GM19023 (cell line): ENCODE data around the gene CENPH.
A peak's percentile ranks its signal among the peaks of the same experiment; 100 is the strongest.
"Not testable (repeated sequence)": the region's sequence is repeated elsewhere in the genome, so short reads cannot be mapped to it uniquely, and the experiment has no call there.

Experiments used
- ATAC-seq: cut with Tn5 transposase; IDR thresholded peaks from one replicate; pipeline ENCODE4 v1.9.1; 2021; ENCODE audit warnings: mild to moderate bottlenecking, moderate library complexity; ENCODE audit not compliant: unreplicated experiment

Gene CENPH, protein sequence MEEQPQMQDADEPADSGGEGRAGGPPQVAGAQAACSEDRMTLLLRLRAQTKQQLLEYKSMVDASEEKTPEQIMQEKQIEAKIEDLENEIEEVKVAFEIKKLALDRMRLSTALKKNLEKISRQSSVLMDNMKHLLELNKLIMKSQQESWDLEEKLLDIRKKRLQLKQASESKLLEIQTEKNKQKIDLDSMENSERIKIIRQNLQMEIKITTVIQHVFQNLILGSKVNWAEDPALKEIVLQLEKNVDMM

GRCh38 chr5:69189162-69190086 is at the start of gene CENPH:
CENPH (plus strand) TSS chr5:69189583; CDS start chr5:69189635, 52 bp downstream.
- peak; percentile 96 for ATAC-seq

- ATAC-seq = not testable (repeated sequence)
Measured at GRCh38 chr5:69140239-69140638, 49.1 kb upstream of the CENPH start.

- ATAC-seq = no peak
Measured at GRCh38 chr5:69140827-69141226, 48.6 kb upstream of the CENPH start.

DNA sequence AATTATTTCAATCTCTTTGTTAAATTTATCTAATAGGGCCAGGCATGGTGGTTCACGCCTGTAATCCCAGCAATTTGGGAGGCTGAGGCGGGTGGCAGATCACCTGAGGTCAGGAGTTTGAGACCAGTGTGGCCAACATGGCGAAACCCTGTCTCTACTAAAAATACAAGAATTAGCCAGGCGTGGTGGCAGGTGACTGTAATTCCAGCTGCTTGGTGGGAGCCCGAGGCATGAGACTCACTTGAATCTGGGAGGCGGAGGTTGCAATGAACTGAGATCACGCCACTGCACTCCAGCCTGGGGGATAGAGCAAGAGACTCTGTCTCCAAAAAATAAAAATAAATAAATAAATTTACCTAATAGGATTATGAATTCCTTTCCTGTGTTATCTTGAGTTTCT is 40.8 kb upstream of the CENPH start:
- ATAC-seq = not testable (repeated sequence)

DNA sequence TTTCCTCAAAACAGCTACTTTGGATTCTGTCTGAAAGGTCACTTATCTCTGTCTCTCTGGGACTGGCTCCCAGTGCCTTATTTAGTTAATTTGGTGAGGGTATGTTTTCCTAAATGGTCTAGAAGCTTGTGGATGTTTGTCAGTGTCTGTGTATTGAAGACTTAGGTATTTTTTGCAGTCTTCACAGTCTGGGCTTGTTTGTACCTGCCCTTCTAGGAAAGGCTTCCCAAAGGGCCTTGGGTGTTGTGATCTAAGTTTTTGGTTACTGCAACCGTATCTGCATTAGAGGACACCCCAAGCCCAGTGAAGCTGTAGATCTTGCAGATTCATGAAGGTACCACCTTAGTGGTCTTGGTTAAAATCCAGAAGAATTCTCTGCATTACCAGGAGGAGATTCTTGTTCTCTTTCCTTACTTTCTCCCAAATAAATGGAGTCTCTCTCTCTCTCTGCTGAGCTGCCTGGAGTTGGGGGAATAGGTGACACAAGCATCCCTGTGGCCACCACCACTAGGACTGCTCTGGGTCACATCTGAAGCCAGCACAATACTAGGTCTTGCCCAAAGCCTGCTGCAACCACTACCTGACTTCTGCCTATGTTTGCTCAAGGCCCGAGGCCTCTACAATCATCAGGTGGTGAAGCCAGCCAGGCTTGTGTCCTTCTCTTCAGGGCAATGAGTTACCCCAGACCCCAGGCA is 40.3 kb upstream of the CENPH start:
- ATAC-seq = no peak

- ATAC-seq = no peak
Measured at GRCh38 chr5:69149676-69150010, 39.7 kb upstream of the CENPH start.

GRCh38 chr5:69152731-69153130 is 36.7 kb upstream of the CENPH start:
- ATAC-seq = no peak

DNA sequence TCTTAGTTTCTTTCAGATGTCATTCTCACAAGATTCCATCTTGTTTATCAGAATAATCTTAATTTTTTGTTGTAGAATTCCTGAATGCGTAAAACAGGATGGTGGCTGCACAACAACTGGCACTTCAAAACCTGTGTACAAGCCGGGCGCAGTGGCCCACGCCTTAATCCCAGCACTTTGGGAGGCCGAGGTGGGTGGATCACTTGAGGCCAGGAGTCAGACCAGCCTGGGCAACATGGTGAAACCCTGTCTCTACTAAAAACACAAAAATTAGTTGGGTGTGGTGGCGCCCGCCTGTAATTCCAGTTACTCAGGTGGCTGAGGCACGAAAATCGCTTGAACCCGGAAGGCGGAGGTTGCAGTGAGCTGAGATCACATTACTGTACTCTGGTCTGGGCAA is 32.9 kb upstream of the CENPH start:
- no peak for ATAC-seq

- no peak for ATAC-seq
Measured at GRCh38 chr5:69158039-69158438, 31.3 kb upstream of the CENPH start.

- ATAC-seq = no peak
Measured at GRCh38 chr5:69160651-69161050, 28.7 kb upstream of the CENPH start.

- peak; percentile 100 for ATAC-seq
Measured at GRCh38 chr5:69166686-69167492, 22.5 kb upstream of the CENPH start, which contains the start of gene CCNB1. CCNB1 (plus strand) TSS chr5:69167150; CDS start chr5:69167263, 113 bp downstream.

DNA sequence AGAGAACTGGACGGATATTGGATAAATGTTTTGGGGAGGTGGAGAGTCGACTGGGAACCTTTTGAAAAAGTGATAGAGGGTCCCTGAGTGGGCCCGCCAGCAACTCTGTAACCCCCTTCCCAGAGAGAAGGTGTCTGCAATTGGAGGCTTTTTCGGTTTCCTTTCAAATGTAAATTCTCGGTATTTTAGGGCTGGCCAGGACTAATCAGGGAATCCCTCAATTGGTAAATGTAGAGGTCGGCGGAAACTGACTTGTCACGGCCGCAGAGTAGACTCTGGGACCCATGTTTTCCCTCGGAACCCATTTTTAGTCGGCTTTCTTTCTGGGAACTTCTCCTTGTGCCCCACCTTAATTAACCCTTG is 21.9 kb upstream of the CENPH start:
- ATAC-seq = no peak

GRCh38 chr5:69167929-69168328 is 21.5 kb upstream of the CENPH start:
- no peak for ATAC-seq

DNA sequence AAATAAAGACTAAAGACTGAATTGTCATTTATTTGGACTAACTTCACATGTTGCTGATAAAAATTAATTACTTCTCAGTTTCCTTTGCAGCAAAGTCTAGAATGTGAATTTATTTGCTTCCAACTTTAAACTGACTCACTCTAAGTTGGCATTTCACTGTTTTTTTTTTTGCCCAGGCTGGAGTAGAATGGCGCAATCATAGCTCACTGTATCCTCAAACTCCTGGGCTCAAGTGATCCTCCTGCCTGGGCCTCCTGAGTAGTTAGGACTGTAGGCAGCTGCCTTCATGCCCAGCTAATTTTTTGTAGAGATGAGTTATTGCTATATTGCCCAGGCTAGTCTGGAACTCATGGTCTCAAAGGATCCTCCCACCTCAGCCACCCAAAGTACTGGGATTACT is 18.9 kb upstream of the CENPH start:
- no peak for ATAC-seq

GRCh38 chr5:69170969-69171368 is 18.4 kb upstream of the CENPH start:
- no peak for ATAC-seq

- ATAC-seq = not testable (repeated sequence)
Measured at GRCh38 chr5:69181659-69182293, 7.6 kb upstream of the CENPH start.

- no peak for ATAC-seq
Measured at GRCh38 chr5:69184621-69185020, 4.8 kb upstream of the CENPH start.

- ATAC-seq = no peak
Measured at GRCh38 chr5:69187342-69187741, 2.0 kb upstream of the CENPH start.

DNA sequence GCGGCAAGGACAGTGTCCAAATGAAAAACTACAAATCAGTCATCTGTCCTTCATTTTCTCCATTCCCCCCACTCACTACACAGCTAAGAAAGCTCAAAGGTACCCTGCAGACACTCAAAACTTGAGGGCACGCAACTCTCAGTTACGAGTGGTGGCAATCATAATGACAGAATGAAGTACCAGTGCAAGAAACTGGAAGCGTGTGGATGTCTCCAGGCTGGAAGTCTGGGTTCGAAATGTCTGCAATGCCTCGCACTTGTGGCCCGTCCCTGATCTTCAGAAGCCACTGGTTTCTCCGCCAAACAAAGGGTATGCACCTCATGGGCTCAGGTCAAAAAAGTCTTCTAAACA is 597 bp upstream of the CENPH start:
- no peak for ATAC-seq

GRCh38 chr5:69202497-69202896 is 13.1 kb downstream of the CENPH start:
- ATAC-seq = no peak
